Endothelial cell (in vitro differentiated cells): ENCODE data around the gene SERPINB13. TPM values are rescaled to one million over a fixed set of nuclear protein-coding genes. Genes with fewer than 3 reads are reported as not detected.

ENCODE experiments used
- DNase-seq: peaks from one replicate; pipeline ENCODE4 v3.0.0; 2021; ENCODE audit warnings: low spot score
- H3K27ac Mint-ChIP-seq: one replicate; pipeline ENCODE4 v1.8.0; 2021; ENCODE audit warnings: mixed read lengths, inconsistent platforms; ENCODE audit not compliant: unreplicated experiment
- H3K27me3 Mint-ChIP-seq: one replicate; pipeline ENCODE4 v1.8.0; 2021; ENCODE audit warnings: mild to moderate bottlenecking, moderate library complexity, mixed read lengths, inconsistent platforms; ENCODE audit not compliant: unreplicated experiment
- H3K36me3 Mint-ChIP-seq: one replicate; pipeline ENCODE4 v1.8.0; 2021; ENCODE audit warnings: mild to moderate bottlenecking, low read depth, mixed read lengths, inconsistent platforms; ENCODE audit not compliant: unreplicated experiment
- H3K4me1 Mint-ChIP-seq: one replicate; pipeline ENCODE4 v1.8.0; 2021; ENCODE audit warnings: mild to moderate bottlenecking, mixed read lengths, inconsistent platforms; ENCODE audit not compliant: unreplicated experiment
- H3K4me3 Mint-ChIP-seq: one replicate; pipeline ENCODE4 v1.8.0; 2021; ENCODE audit warnings: mild to moderate bottlenecking, mixed read lengths, inconsistent platforms; ENCODE audit not compliant: unreplicated experiment
- H3K9me3 Mint-ChIP-seq: one replicate; pipeline ENCODE4 v1.8.0; 2021; ENCODE audit warnings: mixed read lengths, inconsistent platforms; ENCODE audit not compliant: unreplicated experiment
- CTCF ChIP-seq: fragments of 200-600 bp; sonication (generic); IDR thresholded peaks from one replicate; pipeline ENCODE4 v1.5.0; 2021; ENCODE audit warnings: antibody characterized with exemption; ENCODE audit not compliant: unreplicated experiment
- long read RNA-seq: library from polyadenylated mRNA; unstranded; transcript quantifications from one replicate; pipeline ENCODE4 v2.0.0, GENCODE V29; 2020; ENCODE audit not compliant: unreplicated experiment
- total RNA-seq: library from RNA; stranded (reverse); fragmentation: NEBNext Ultra II Directional; extraction: Animal tissue kit (Norgen Biotek cat#: 25700); gene quantifications from one replicate; pipeline ENCODE4 v1.2.1, GENCODE V29; 2021; ENCODE audit not compliant: unreplicated experiment

The SERPINB13 gene
- not detected for total RNA-seq
- long read RNA-seq, result 0 reads

GRCh38 chr18:63586966-63587365 lies at the start of gene SERPINB13:
SERPINB13 (plus strand) TSS chr18:63587343; CDS start chr18:63588668, 1,325 bp downstream.
- peaks cover 3% of the 10 kb centered on the region for H3K27me3 Mint-ChIP-seq
- H3K27ac Mint-ChIP-seq, result no peak within 1 kb of the TSS
- no peak within 1 kb of the TSS for H3K4me3 Mint-ChIP-seq
- no peaks in the 10 kb centered on the region for H3K4me1 Mint-ChIP-seq
- H3K9me3 Mint-ChIP-seq, result no peaks in the 10 kb centered on the region
- DNase-seq, result no peak
- no peak for TF ChIP-seq CTCF
- no peaks in the 10 kb centered on the region for H3K36me3 Mint-ChIP-seq

GRCh38 chr18:63539904-63540510 lies 47.1 kb upstream of the SERPINB13 start:
- no peak for TF ChIP-seq CTCF
- Mint-ChIP-seq H3K27ac (no peak overlapping the region), H3K9me3 (no peaks in the 10 kb centered on the region), H3K27me3 (no peaks in the 10 kb centered on the region), H3K36me3 (no peaks in the 10 kb centered on the region), H3K4me3 (no peak overlapping the region), H3K4me1 (no peaks in the 10 kb centered on the region)
- DNase-seq, result no peak

- H3K27me3 Mint-ChIP-seq, result no peaks in the 10 kb centered on the region
- no peak within 1 kb of the TSS for H3K27ac Mint-ChIP-seq
- no peaks in the 10 kb centered on the region for H3K36me3 Mint-ChIP-seq
- no peak within 1 kb of the TSS for H3K4me3 Mint-ChIP-seq
- no peak for TF ChIP-seq CTCF
- H3K9me3 Mint-ChIP-seq, result no peaks in the 10 kb centered on the region
- DNase-seq, result no peak
- no peaks in the 10 kb centered on the region for H3K4me1 Mint-ChIP-seq
Observed at GRCh38 chr18:63542069-63542468, 45.1 kb upstream of the SERPINB13 start, which contains the start of gene SERPINB12. SERPINB12 (plus strand) TSS chr18:63542369; CDS start chr18:63556160, 13,791 bp downstream.

- Mint-ChIP-seq H3K27me3 (no peaks in the 10 kb centered on the region), H3K27ac (no peak overlapping the region), H3K4me3 (no peak overlapping the region), H3K4me1 (no peaks in the 10 kb centered on the region), H3K9me3 (no peaks in the 10 kb centered on the region), H3K36me3 (no peaks in the 10 kb centered on the region)
- no peak for TF ChIP-seq CTCF
- no peak for DNase-seq
Observed at GRCh38 chr18:63544017-63544416, 43.1 kb upstream of the SERPINB13 start.

GRCh38 chr18:63545000-63545399 lies 42.1 kb upstream of the SERPINB13 start:
- no peak for TF ChIP-seq CTCF
- H3K27me3 Mint-ChIP-seq, result no peaks in the 10 kb centered on the region
- no peaks in the 10 kb centered on the region for H3K36me3 Mint-ChIP-seq
- no peak overlapping the region for H3K27ac Mint-ChIP-seq
- DNase-seq, result no peak
- no peaks in the 10 kb centered on the region for H3K9me3 Mint-ChIP-seq
- H3K4me3 Mint-ChIP-seq, result no peak overlapping the region
- no peaks in the 10 kb centered on the region for H3K4me1 Mint-ChIP-seq
